HG03066 (cell line): ENCODE measurements around the gene DAB2.
"Not testable (repeated sequence)": the region's sequence is repeated elsewhere in the genome, so short reads cannot be mapped to it uniquely, and the experiment has no call there.

Source experiments
- ATAC-seq: cut with Tn5 transposase; IDR thresholded peaks from one replicate; pipeline ENCODE4 v1.9.1; 2021; ENCODE audit warnings: low read depth; ENCODE audit not compliant: unreplicated experiment

Gene DAB2

GRCh38 chr5:39422728-39423285 is 2.0 kb downstream of the DAB2 start:
- ATAC-seq = no peak

GRCh38 chr5:39422036-39422606 is 2.7 kb downstream of the DAB2 start:
- no peak for ATAC-seq

- ATAC-seq = no peak
Observed at GRCh38 chr5:39420482-39421145, 4.2 kb downstream of the DAB2 start.

GRCh38 chr5:39419796-39420195 is 5.0 kb downstream of the DAB2 start:
- ATAC-seq = no peak

GRCh38 chr5:39417979-39418378 is 6.8 kb downstream of the DAB2 start:
- no peak for ATAC-seq

DNA sequence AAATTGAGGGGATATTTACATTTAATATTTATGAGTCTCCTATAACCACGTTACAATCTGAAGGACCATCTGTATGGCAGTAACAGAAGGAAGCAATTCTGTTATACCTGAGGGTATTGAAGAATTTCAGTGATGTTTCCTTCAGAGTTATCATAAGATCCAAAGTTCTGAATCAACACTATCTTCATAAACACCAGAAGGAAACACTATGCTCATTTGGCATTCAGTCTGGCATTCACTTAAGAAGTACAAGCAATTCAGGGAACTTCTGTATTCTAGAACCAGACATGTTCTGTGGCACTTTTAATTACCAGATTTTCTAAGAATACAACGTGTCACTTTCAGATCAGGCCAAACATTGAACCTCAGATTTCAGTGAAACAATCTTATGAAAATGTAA is 9.6 kb downstream of the DAB2 start:
- no peak for ATAC-seq

DNA sequence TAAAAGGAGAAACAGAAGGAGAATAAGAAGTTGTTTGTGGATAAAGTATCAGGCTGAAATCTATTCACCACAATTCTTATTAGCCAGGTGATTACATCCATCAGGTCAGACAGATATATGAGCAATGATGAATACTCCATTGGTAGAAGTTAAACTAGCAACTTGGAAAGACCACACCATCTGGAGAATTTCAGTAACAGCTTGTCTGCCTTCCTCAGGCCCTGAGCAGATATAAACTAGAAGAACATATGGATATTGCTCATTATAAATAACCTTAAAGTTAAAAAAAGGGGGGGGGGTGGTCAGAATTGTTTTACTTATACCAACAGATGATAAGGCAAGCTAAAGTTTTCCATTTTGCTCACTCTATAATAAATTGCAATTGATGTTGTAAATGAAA is 10.4 kb downstream of the DAB2 start:
- ATAC-seq = no peak

DNA sequence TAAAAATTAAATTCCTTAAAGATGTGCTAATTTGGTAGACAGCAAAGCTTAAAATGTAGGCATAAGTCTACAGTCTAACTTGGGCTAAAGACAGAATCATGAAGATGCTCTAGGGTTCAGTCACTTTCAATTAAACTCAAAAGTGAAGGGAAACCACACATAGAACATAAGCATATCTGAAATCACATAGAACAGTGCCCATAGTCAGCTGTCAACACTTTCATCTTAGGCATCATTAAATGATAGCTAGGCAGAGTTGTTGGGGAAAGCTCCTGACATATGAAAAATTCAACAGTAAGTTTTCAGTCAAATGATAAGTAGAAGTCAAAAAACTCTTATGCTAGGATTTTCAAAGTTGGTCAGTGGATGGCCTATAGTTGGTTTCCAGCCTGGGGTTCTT is 11.0 kb downstream of the DAB2 start:
- no peak for ATAC-seq

- no peak for ATAC-seq
Observed at GRCh38 chr5:39412721-39413394, 11.9 kb downstream of the DAB2 start.

DNA sequence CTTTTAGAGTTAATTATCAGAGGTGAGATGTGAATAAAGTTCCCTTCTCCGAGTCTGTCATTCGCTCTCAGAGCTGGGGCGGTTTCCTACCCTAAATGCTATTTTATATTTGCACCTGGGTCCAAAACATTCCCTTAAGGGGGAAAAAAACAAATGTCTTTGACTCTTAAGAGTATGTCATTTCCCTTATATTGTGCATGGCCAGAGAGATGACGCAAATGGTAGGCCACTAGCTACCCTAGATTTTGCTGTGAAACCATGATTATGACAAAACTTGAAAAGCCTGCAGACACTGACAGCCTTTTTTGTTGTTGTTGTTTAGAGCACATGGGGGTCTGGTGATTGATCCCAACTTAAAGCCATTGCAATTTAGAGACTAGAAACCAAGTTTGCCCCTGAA is 12.8 kb downstream of the DAB2 start:
- no peak for ATAC-seq

- ATAC-seq = no peak
Observed at GRCh38 chr5:39411061-39411460, 13.7 kb downstream of the DAB2 start.

DNA sequence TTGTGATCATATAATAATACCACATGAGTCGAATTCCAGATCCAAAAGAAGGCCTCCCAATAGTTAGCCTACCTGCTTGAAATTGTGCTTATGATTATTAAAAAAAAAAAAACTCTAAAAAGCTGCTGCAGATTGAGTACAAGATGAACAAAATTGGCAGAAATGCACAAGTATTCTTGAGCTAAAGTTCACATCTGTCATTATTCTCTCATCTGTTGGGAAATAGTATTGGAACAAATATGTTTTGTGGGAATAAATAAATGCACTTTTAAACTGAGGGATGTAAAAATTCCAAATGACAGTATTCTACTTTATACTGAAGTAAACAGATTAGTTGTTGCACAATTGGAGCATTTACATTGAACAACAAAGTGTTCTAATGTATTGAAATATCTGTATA is 15.7 kb downstream of the DAB2 start:
- no peak for ATAC-seq

DNA sequence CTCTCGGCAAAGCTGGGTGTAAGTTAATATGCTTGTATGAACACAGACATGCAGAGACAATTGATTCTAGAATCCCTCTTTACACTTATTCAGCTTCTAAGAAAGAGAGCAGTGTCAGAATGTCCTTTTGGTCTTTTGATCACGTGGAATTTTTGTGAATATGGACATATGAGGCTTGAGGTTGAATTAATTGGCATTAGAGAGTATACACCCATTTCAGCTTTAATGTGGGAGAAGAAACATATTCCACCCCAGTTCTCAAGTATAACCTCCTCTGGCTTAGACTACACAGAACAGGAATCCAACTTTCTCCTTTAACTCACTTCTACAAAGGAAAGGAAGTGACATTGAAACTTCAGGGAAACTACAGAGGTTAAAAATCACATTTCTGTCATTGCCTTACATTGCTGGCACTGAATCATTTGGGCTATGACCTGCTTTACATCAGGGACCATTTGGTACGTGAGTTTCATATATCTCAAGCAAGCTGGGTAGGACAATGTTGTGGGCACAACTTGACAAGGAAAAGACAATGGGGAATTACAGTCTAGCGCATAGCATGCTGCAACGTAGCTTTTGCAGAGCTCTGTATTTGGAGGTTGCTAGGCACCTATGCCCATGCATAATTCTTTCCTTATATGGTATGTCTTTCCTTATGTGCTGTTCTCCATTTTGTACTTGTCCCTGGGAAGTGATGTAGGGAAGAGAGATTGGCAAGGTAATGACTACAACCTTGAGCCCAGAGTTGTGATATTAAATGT is 19.5 kb downstream of the DAB2 start:
- ATAC-seq = no peak

- not testable (repeated sequence) for ATAC-seq
Observed at GRCh38 chr5:39403761-39404160, 21.0 kb downstream of the DAB2 start.

DNA sequence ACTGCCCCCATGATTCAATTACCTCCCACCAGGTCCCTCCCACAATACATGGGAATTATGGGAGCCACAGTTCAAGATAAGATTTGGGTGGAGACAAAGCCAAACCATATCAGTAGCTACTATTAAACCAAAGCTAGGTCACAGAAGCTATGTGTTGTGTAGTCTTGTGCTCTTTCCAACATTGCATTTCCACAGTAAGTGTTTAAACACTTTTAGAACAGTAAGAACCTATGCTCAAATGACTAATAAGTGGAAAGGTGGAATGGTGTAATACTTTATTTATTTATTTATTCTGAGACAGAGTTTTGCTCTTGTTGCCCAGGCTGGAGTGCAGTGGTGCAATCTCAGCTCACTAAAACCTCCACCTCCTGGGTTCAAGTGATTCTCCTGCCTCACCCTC is 22.6 kb downstream of the DAB2 start:
- ATAC-seq = not testable (repeated sequence)

DNA sequence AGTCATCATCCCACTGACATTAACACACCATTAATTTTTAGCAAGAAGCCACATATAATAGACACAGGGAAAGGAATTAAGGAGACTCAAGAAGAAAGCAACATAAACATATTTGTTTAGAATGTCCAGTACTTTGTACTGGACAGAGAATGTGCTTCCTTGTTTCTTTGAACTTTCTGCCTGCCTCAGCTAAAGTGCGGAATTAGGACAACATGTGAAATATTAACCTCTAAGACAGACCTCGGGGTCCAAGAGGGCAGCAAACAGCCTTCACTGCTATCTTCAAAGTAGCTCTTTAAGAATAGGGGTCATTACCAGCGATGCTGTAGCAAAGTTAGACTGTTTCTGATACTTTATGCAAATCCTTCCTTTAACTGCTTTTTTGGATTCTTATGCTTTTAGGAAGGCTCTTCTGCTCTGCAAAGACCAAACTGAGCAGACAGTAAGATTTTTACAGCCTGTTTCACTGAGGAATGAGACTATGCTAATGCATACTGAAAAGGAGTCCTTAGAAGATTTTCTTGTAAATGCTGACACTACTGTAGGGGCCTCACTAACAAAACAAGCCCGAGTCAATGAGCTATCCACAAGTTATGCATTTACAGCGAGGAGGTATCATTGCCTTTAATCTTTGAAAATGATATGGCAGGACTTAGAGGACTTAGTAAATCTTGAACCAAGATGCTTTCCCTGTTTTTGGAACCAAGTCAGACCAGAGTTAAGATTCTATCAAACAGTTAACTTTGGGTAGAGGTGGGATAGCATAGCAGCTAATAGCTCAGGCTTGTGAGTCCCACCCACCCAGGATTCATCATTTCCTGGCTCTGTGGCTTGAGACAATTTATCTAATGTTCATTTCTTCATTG is 23.8 kb downstream of the DAB2 start:
- no peak for ATAC-seq

DNA sequence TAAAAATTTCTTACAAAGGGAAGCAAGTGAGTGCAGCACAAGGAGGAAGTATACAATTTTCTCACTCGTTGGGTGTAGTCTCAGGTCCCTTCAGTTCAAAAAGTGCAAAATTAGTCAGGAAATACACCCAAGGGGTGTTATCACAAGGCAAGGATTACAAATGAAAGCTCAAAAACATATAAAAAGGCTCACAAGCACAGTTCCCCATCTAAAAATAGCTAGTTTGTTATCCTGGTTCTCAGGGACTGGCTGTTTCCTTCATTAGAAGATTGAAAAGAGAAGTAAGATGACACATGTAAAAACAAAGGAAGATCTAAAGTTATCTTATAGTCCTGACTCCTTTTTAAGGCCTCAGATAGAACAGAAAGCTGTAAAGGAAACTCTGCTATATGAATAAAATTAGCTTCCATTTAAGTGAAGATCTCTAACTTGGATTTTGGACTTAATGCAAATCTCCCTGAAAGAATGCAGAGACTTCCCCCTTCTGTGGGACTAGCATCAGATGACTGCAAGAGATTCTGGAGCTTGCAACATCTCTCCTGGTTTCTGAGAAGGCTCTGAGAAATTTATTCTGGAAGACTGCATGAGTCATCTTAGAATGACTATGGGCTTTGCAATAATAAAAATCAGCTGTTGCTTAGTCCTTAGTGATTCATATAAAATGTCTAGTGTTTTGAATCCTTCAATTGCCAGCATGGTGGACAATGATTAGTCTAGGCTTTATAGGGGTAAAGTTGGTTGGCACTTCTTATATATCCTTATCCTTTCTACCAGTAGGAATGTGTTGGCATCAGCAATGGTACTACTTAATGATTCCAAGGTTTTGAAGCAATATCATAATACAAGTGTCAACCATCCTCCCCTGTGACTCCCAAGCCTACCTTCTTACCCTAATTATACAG is 25.4 kb downstream of the DAB2 start:
- ATAC-seq = no peak

DNA sequence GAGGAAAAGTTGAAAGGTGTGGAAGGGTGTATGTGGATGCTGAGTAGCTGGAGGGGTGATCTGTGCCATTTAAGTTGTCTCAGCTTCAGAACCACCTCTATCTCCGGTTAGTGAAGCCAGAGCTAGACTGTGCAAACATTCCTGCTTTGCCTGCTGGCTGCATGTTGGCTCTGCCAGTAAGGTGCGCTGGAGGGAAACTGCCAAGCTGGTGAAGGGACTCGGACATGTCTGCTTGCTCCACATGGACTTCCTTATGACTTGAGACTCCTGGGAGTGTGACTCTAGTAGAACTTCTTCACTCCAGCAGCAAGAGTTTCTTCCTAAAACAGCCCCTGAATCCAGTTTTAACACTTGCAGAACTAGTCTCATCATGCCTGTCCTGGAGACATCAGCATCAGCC is 27.9 kb downstream of the DAB2 start:
- no peak for ATAC-seq

GRCh38 chr5:39395521-39395920 is 29.3 kb downstream of the DAB2 start:
- no peak for ATAC-seq
